ENCODE results near the gene ZNF285.
"Not testable (repeated sequence)": the region's sequence is repeated elsewhere in the genome, so short reads cannot be mapped to it uniquely, and the experiment has no call there.

Gene ZNF285

GRCh38 chr19:44401139-44402115 lies at the start of gene ZNF285:
ZNF285 (minus strand) TSS chr19:44401608; CDS start chr19:44397213, 4,395 bp downstream.
- Histone ChIP-seq H3K4me1 (ENCODE audit: control insufficient read depth, insufficient read depth, low read length) (no peaks in the 10 kb centered on the region), H3K4me3 (ENCODE audit: low read length) (peak within 1 kb of the TSS; percentile 16), H3K27me3 (ENCODE audit: control insufficient read depth, insufficient read depth, low read length) (no peaks in the 10 kb centered on the region), H3K36me3 (ENCODE audit: control insufficient read depth, insufficient read depth, low read length) (no peaks in the 10 kb centered on the region), H3K9ac (ENCODE audit: low read length) (no peak within 1 kb of the TSS), H3K9me3 (ENCODE audit: control insufficient read depth, low read length) (no peaks in the 10 kb centered on the region)

GRCh38 chr19:44447916-44448674 lies 46.7 kb upstream of the ZNF285 start, which contains the start of gene ZNF229:
ZNF229 (minus strand) TSS chr19:44448472; CDS start chr19:44442847, 5,625 bp downstream.
- Histone ChIP-seq H3K9me3 (ENCODE audit: control insufficient read depth, low read length) (no peaks in the 10 kb centered on the region), H3K9ac (ENCODE audit: low read length) (peak within 1 kb of the TSS; percentile 54), H3K4me1 (ENCODE audit: control insufficient read depth, insufficient read depth, low read length) (no peaks in the 10 kb centered on the region), H3K4me3 (ENCODE audit: low read length) (peak within 1 kb of the TSS; percentile 95), H3K36me3 (ENCODE audit: control insufficient read depth, insufficient read depth, low read length) (no peaks in the 10 kb centered on the region), H3K27me3 (ENCODE audit: control insufficient read depth, insufficient read depth, low read length) (no peaks in the 10 kb centered on the region)

GRCh38 chr19:44438441-44438840 lies 37.0 kb upstream of the ZNF285 start:
- H3K4me3 ChIP-seq (ENCODE audit: low read length), result no peak overlapping the region
- H3K36me3 ChIP-seq (ENCODE audit: control insufficient read depth, insufficient read depth, low read length), result no peaks in the 10 kb centered on the region
- H3K9me3 ChIP-seq (ENCODE audit: control insufficient read depth, low read length), result peaks cover 17% of the 10 kb centered on the region
- H3K9ac ChIP-seq (ENCODE audit: low read length), result no peak overlapping the region
- no peaks in the 10 kb centered on the region for H3K4me1 ChIP-seq (ENCODE audit: control insufficient read depth, insufficient read depth, low read length)
- H3K27me3 ChIP-seq (ENCODE audit: control insufficient read depth, insufficient read depth, low read length), result no peaks in the 10 kb centered on the region

GRCh38 chr19:44435441-44435840 lies 34.0 kb upstream of the ZNF285 start:
- H3K27me3 ChIP-seq (ENCODE audit: control insufficient read depth, insufficient read depth, low read length), result no peaks in the 10 kb centered on the region
- H3K9ac ChIP-seq (ENCODE audit: low read length), result no peak overlapping the region
- peaks cover 28% of the 10 kb centered on the region for H3K9me3 ChIP-seq (ENCODE audit: control insufficient read depth, low read length)
- no peak overlapping the region for H3K4me3 ChIP-seq (ENCODE audit: low read length)
- H3K36me3 ChIP-seq (ENCODE audit: control insufficient read depth, insufficient read depth, low read length), result no peaks in the 10 kb centered on the region
- H3K4me1 ChIP-seq (ENCODE audit: control insufficient read depth, insufficient read depth, low read length), result no peaks in the 10 kb centered on the region

- H3K4me1 ChIP-seq (ENCODE audit: control insufficient read depth, insufficient read depth, low read length), result no peaks in the 10 kb centered on the region
- H3K9me3 ChIP-seq (ENCODE audit: control insufficient read depth, low read length), result peaks cover 36% of the 10 kb centered on the region
- H3K4me3 ChIP-seq (ENCODE audit: low read length), result no peak overlapping the region
- no peak overlapping the region for H3K9ac ChIP-seq (ENCODE audit: low read length)
- no peaks in the 10 kb centered on the region for H3K27me3 ChIP-seq (ENCODE audit: control insufficient read depth, insufficient read depth, low read length)
- H3K36me3 ChIP-seq (ENCODE audit: control insufficient read depth, insufficient read depth, low read length), result no peaks in the 10 kb centered on the region
Measured at GRCh38 chr19:44430956-44431355, 29.5 kb upstream of the ZNF285 start.

GRCh38 chr19:44415553-44415952 lies 14.1 kb upstream of the ZNF285 start:
- not testable (repeated sequence) for H3K9me3 ChIP-seq (ENCODE audit: control insufficient read depth, low read length); H3K27me3 ChIP-seq (ENCODE audit: control insufficient read depth, insufficient read depth, low read length); H3K36me3 ChIP-seq (ENCODE audit: control insufficient read depth, insufficient read depth, low read length); H3K4me3 ChIP-seq (ENCODE audit: low read length); H3K4me1 ChIP-seq (ENCODE audit: control insufficient read depth, insufficient read depth, low read length); H3K9ac ChIP-seq (ENCODE audit: low read length)

GRCh38 chr19:44389268-44389667 lies 12.1 kb downstream of the ZNF285 start:
- not testable (repeated sequence) for H3K36me3 ChIP-seq (ENCODE audit: control insufficient read depth, insufficient read depth, low read length); H3K9me3 ChIP-seq (ENCODE audit: control insufficient read depth, low read length); H3K27me3 ChIP-seq (ENCODE audit: control insufficient read depth, insufficient read depth, low read length); H3K4me3 ChIP-seq (ENCODE audit: low read length); H3K4me1 ChIP-seq (ENCODE audit: control insufficient read depth, insufficient read depth, low read length); H3K9ac ChIP-seq (ENCODE audit: low read length)

GRCh38 chr19:44374789-44375188 lies 26.6 kb downstream of the ZNF285 start:
- H3K4me3 ChIP-seq (ENCODE audit: low read length), result no peak overlapping the region
- no peak overlapping the region for H3K9ac ChIP-seq (ENCODE audit: low read length)
- H3K9me3 ChIP-seq (ENCODE audit: control insufficient read depth, low read length), result no peaks in the 10 kb centered on the region
- no peaks in the 10 kb centered on the region for H3K4me1 ChIP-seq (ENCODE audit: control insufficient read depth, insufficient read depth, low read length)
- no peaks in the 10 kb centered on the region for H3K27me3 ChIP-seq (ENCODE audit: control insufficient read depth, insufficient read depth, low read length)
- H3K36me3 ChIP-seq (ENCODE audit: control insufficient read depth, insufficient read depth, low read length), result no peaks in the 10 kb centered on the region

GRCh38 chr19:44371815-44372480 lies 29.5 kb downstream of the ZNF285 start:
- no peak overlapping the region for H3K9ac ChIP-seq (ENCODE audit: low read length)
- no peaks in the 10 kb centered on the region for H3K9me3 ChIP-seq (ENCODE audit: control insufficient read depth, low read length)
- H3K27me3 ChIP-seq (ENCODE audit: control insufficient read depth, insufficient read depth, low read length), result no peaks in the 10 kb centered on the region
- no peak overlapping the region for H3K4me3 ChIP-seq (ENCODE audit: low read length)
- H3K36me3 ChIP-seq (ENCODE audit: control insufficient read depth, insufficient read depth, low read length), result no peaks in the 10 kb centered on the region
- H3K4me1 ChIP-seq (ENCODE audit: control insufficient read depth, insufficient read depth, low read length), result no peaks in the 10 kb centered on the region

GRCh38 chr19:44367024-44367423 lies 34.4 kb downstream of the ZNF285 start:
- Histone ChIP-seq H3K4me3 (ENCODE audit: low read length) (no peak overlapping the region), H3K27me3 (ENCODE audit: control insufficient read depth, insufficient read depth, low read length) (no peaks in the 10 kb centered on the region), H3K9ac (ENCODE audit: low read length) (no peak overlapping the region), H3K9me3 (ENCODE audit: control insufficient read depth, low read length) (no peaks in the 10 kb centered on the region), H3K36me3 (ENCODE audit: control insufficient read depth, insufficient read depth, low read length) (no peaks in the 10 kb centered on the region), H3K4me1 (ENCODE audit: control insufficient read depth, insufficient read depth, low read length) (no peaks in the 10 kb centered on the region)

- no peaks in the 10 kb centered on the region for H3K27me3 ChIP-seq (ENCODE audit: control insufficient read depth, insufficient read depth, low read length)
- H3K4me1 ChIP-seq (ENCODE audit: control insufficient read depth, insufficient read depth, low read length), result peaks cover 3% of the 10 kb centered on the region
- H3K36me3 ChIP-seq (ENCODE audit: control insufficient read depth, insufficient read depth, low read length), result no peaks in the 10 kb centered on the region
- H3K9me3 ChIP-seq (ENCODE audit: control insufficient read depth, low read length), result no peaks in the 10 kb centered on the region
- H3K9ac ChIP-seq (ENCODE audit: low read length), result peak within 1 kb of the TSS; percentile 80
- H3K4me3 ChIP-seq (ENCODE audit: low read length), result peak within 1 kb of the TSS; percentile 48
Measured at GRCh38 chr19:44356383-44357111, 44.9 kb downstream of the ZNF285 start, which contains the start of gene ZNF112. ZNF112 (minus strand) TSS chr19:44356680; CDS start chr19:44340539, 16,141 bp downstream.
